DOHH2 (cell line): ENCODE measurements around the gene OSBPL8.

Experiments used
- EZH2phosphoT487 ChIP-seq: fragments of 200-600 bp; sonication (generic); IDR thresholded peaks from 2 replicates; pipeline ENCODE4 v1.6.1; 2017; ENCODE audit warnings: borderline replicate concordance, mild to moderate bottlenecking, antibody characterized with exemption, low read length, moderate library complexity, mixed read lengths
- TF ChIP-seq, protein P1 (sequence below): fragments of 200-600 bp; sonication (generic); IDR thresholded peaks from one replicate; pipeline ENCODE4 v1.5.1; 2014; ENCODE audit warnings: antibody characterized with exemption, mild to moderate bottlenecking, low read depth, low read length; ENCODE audit not compliant: poor library complexity, severe bottlenecking

DNA sequence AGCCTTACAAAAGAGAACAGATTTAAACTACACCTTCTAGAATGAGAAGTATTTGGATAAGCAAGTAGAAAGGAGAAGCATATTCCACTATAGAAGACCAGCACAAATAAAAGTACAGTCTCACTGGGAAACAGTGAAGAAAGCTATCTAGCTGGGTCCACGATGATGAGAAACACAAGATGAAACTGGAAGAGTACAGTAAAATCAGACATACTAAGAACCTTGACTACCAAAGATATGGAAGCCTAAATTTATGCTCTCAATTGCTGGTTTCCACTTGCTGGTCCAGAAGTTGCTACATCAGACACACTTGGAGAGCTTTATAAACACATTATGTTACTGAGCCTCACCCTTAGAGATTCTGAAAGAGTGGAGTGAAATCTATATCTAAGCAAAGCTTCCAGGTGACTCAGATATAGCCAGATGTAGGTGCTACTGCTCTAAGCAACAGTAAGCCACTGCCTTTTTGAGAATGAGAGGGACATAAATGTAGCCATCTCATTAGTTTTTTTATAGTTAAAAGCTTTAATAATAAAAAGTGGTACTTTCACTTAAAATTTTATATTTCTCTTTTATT, 115.1 kb downstream of the OSBPL8 start:
- TF ChIP-seq, protein P1, sequence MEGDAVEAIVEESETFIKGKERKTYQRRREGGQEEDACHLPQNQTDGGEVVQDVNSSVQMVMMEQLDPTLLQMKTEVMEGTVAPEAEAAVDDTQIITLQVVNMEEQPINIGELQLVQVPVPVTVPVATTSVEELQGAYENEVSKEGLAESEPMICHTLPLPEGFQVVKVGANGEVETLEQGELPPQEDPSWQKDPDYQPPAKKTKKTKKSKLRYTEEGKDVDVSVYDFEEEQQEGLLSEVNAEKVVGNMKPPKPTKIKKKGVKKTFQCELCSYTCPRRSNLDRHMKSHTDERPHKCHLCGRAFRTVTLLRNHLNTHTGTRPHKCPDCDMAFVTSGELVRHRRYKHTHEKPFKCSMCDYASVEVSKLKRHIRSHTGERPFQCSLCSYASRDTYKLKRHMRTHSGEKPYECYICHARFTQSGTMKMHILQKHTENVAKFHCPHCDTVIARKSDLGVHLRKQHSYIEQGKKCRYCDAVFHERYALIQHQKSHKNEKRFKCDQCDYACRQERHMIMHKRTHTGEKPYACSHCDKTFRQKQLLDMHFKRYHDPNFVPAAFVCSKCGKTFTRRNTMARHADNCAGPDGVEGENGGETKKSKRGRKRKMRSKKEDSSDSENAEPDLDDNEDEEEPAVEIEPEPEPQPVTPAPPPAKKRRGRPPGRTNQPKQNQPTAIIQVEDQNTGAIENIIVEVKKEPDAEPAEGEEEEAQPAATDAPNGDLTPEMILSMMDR, result no peak
- no peak for TF ChIP-seq EZH2phosphoT487
